GM13976 (cell line): ENCODE results near the gene SEMA6A.

Experiments used
- DNase-seq: peaks from one replicate; pipeline ENCODE4 v3.0.0; 2012; ENCODE audit warnings: low spot score
- in situ Hi-C: fragments of 300-500 bp; cut with MboI; formaldehyde crosslinking; loops from one replicate; pipeline ENCODE4 v1.12.0; 2022; ENCODE audit warnings: low sequenced_read_pairs, mixed read lengths, inconsistent platforms; ENCODE audit not compliant: unreplicated experiment
- TF ChIP-seq, protein P1 (sequence below): IDR thresholded peaks from 2 replicates; pipeline ENCODE4 v1.5.1; 2012; ENCODE audit warnings: borderline replicate concordance, mild to moderate bottlenecking; ENCODE audit not compliant: insufficient read depth; ENCODE audit errors: extremely low read depth, missing control alignments, control extremely low read depth

The SEMA6A gene

DNA sequence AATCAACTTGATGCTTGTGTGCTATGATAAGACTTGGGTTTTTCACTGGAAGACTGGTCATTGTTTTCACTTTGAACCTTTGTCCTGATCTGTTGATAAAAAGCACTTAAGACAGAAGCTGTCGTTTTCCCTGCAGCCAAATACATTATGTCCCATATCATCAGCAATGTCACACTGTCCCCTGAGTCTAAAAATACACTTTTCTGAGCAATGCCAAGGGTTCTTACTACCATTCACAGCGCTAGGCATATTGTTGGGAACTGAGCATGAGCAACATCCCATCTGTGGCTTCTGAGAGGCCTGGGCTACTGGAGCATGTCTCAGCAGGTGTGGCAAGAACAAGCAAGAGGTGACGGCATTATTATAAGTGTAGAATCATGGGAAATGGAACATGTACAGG, 81.8 kb downstream of the SEMA6A start:
- DNase-seq = no peak
- TF ChIP-seq, protein P1, sequence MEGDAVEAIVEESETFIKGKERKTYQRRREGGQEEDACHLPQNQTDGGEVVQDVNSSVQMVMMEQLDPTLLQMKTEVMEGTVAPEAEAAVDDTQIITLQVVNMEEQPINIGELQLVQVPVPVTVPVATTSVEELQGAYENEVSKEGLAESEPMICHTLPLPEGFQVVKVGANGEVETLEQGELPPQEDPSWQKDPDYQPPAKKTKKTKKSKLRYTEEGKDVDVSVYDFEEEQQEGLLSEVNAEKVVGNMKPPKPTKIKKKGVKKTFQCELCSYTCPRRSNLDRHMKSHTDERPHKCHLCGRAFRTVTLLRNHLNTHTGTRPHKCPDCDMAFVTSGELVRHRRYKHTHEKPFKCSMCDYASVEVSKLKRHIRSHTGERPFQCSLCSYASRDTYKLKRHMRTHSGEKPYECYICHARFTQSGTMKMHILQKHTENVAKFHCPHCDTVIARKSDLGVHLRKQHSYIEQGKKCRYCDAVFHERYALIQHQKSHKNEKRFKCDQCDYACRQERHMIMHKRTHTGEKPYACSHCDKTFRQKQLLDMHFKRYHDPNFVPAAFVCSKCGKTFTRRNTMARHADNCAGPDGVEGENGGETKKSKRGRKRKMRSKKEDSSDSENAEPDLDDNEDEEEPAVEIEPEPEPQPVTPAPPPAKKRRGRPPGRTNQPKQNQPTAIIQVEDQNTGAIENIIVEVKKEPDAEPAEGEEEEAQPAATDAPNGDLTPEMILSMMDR = no peak
- in situ Hi-C loops = no loop called here

DNA sequence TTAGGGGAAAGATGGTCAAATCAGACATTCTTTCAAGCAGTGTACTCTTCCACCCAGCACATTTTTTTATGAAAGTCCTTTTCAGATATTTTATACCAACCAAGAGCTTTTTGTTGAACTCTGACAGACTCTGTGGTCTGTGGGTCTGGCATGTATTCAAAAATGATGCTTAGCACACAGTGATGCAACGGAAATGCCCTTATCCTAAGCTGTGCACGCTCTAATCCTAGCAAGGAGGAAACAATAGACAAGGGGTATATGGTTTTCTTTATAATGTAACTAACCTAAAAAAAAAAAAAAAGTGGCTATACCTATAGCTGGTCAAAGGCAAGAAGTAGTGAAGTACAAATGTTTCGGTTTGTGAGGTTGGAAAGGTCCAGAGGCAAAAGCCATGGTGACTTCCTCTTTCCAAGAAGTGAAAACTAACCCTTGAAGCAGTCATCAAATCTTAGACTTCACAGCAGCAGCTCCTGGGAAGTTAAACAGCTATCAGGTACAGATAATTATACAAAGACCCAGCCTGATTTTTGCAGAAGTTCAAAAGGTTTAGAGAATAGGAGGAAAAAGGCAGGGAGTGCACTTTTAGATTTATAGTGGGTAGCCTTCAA, 82.5 kb downstream of the SEMA6A start:
- in situ Hi-C loops = no loop called here
- no peak for DNase-seq
- TF ChIP-seq, protein P1 = no peak

DNA sequence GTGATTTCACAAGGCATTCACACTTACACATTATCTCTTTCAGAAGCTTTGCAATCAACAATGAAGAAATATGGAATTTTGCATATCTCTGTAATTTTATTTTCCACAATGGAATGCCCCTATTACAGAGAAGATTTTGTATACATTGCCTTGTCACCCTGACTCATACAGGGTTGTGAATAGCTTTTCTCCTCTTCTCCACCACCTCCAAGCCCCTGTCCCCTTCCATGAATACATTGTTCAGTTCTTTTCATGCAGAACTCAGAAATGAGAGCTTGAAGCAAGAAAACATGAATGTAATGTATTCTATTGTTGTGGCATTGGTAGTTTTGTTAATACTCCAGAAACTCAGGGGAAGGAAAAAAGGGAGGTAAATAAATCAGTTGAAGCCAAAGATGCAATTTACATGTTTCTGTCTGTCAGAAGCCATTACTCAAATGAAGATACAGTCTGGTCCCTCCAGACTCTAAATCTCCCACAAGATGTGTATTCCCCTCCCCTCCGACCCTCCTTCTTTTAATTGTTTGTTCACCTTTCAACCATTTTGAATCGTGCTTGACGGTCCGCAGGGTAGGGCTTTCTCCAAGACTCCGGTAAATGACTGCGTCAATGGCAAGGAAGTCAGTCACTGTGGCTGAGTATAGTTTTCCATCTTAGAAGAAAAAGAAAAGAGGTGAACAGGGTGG, 86.1 kb downstream of the SEMA6A start:
- in situ Hi-C loops = no loop called here
- TF ChIP-seq, protein P1 = no peak
- DNase-seq = no peak

DNA sequence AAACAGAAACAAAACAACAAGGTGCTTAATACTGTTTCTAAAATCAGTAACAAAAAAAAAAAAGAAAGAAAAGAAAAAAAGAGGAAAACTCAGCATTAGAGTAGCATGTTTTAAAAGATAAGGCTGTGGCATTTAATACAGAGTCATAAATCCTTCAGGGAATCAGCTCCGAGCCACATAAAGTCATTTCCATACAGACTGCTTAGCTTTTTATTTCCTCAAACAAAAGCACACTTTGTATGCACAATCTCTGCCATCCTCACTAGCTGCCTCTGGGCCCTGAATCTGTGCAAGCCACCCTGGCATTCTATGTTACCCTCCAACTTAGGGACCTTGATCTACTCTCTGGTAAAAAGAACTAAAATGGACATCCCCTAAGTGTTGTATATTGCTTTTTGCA, 87.6 kb downstream of the SEMA6A start:
- no peak for DNase-seq
- TF ChIP-seq, protein P1 = no peak
- in situ Hi-C loops = no loop called here

DNA sequence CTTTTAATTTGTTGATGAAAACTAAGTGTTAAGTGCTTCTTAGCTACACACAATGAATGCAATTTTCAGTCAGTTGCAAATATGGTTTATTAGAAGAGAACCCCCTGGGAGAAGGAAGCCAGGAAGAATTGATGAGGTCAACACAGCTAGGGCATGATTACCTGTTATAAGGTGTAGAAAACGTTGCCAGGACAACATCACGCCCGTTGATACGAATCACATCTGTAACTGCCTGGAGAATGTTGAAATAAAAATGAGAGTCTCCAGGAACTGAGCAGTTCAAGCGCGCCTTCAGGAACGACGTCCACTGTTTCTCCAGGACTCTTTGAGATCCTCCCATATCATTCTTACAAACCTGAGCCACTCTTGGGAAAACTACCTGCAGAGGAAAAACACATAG, 88.0 kb downstream of the SEMA6A start:
- DNase-seq = no peak
- TF ChIP-seq, protein P1 = no peak
- in situ Hi-C loops = no loop called here

DNA sequence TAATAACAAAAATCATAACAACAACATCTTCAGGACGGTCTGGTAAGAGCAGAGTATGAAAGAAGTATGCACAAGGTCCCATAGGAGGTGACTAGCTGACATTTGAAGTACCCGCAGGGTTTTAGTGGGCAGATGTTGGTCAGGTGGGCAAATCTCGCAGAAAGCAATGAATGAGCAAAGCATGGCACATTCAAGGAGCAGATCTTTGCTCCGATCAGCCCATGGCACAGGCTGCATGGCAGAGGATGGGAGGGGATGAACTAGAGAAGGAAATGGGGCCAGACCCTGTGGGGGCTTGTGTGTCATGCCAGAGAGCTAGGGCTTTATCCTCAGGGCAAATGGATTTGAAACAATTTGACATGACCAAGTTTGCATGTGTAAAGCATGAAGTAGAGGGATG, 90.0 kb downstream of the SEMA6A start:
- no peak for DNase-seq
- TF ChIP-seq, protein P1 = no peak
- in situ Hi-C loops = no loop called here
